ENCODE data around the gene OR1N1. TPM values are rescaled to one million over a fixed set of nuclear protein-coding genes. Genes with fewer than 3 reads are reported as not detected.
"Not testable (repeated sequence)": the region's sequence is repeated elsewhere in the genome, so short reads cannot be mapped to it uniquely, and the experiment has no call there.

OR1N1 gene
- total RNA-seq (2014; rRNA removed; shearing (Covaris generic)), result not detected in 2 replicates

GRCh38 chr9:122527193-122527592 is at the start of gene OR1N1:
OR1N1 (minus strand) TSS chr9:122527293; CDS start chr9:122527293, 0 bp downstream.
- DNase-seq (ENCODE audit: low spot score), result no peak

DNA sequence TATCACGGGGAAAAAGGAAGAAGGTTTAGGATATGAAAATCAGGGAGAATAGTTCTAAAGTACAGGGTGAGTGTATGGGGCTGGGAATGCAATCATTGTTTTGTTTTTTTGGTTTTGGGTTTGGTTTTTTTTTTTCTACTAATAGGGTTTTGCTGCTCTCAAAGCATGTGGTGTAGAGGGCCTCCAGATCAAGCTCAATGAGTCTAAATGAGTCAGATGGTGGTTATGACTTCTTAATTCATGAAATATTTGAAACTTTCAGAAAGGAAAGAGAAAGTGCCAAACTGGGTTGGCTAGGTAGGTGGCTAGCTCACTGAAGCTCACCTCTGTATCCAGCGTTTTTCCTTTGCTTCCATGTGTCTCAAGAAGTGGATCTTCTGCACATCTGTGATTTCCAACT is 45.4 kb upstream of the OR1N1 start:
- DNase-seq (ENCODE audit: low spot score), result no peak

GRCh38 chr9:122567901-122568300 is 40.8 kb upstream of the OR1N1 start:
- DNase-seq (ENCODE audit: low spot score), result no peak

GRCh38 chr9:122562134-122562760 is 35.2 kb upstream of the OR1N1 start:
- no peak for DNase-seq (ENCODE audit: low spot score)

DNA sequence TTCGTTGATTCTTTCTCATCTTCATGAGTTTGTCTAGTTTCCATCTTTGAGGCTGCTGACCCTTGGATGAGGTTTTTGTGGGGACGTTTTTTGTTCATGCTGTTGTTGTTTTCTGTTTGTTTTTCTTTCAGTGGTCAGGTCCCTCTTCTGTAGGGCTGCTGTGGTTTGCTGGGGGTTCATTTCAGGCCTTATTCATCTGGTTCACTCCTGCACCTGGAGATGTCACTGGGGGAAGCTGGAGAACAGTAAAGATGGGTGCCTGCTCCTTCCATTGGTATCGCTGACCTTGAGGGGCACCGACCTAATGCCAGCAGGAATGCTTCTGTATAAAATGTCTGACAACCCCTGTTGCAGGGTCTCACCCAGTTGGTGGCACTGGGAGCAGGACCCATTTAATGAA is 34.4 kb upstream of the OR1N1 start:
- DNase-seq (ENCODE audit: low spot score), result no peak

GRCh38 chr9:122552812-122553211 is 25.7 kb upstream of the OR1N1 start, which contains the start of gene OR1N2:
OR1N2 (plus strand) TSS chr9:122553112; CDS start chr9:122553212, 100 bp downstream.
- DNase-seq (ENCODE audit: low spot score), result no peak

DNA sequence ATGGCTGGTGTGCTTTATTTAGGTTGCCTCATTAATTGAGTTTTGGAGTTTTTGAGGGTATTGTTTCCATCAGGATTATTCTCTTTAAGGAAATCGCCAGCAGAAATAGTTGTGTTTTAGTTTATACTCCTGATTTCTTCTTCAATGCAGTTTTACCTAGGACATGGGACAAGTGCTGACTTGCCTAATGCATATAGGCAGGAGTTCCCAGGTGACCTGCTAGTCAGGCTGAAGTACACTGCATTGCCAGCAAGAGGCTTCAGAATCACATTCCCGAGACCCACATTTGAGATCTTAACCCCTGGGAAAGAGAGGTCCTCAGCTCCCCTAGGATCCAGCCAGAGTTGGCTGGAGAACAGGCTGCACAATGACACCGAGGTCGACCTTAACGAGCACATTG is 24.3 kb upstream of the OR1N1 start:
- no peak for DNase-seq (ENCODE audit: low spot score)

GRCh38 chr9:122546196-122546595 is 19.1 kb upstream of the OR1N1 start:
- DNase-seq (ENCODE audit: low spot score), result peak; percentile 29

- no peak for DNase-seq (ENCODE audit: low spot score)
These were observed 11.7 kb upstream of the OR1N1 start for GRCh38 chr9:122538757-122539156.

- DNase-seq (ENCODE audit: low spot score), result not testable (repeated sequence)
These were observed 10.0 kb upstream of the OR1N1 start for GRCh38 chr9:122537066-122537465.

DNA sequence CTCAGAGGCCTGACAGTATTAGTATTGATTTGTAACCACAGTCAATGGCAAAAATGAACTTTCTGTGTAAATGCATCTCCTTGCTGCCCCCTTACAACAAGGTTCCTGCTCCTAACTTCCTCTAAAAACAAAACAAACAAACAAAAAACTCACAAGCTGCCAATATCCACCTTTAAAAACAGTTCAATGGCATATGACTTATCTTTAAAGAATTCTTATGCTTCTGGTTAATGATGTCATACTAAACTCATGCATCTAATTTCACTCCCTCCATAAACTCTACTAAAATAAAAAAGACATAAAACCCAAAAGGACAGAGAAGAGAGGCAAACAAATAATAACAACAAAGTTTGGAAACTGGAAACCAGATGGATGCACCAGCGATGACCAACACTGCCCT is 9.0 kb upstream of the OR1N1 start:
- no peak for DNase-seq (ENCODE audit: low spot score)

GRCh38 chr9:122531157-122531556 is 4.1 kb upstream of the OR1N1 start:
- DNase-seq (ENCODE audit: low spot score), result not testable (repeated sequence)

DNA sequence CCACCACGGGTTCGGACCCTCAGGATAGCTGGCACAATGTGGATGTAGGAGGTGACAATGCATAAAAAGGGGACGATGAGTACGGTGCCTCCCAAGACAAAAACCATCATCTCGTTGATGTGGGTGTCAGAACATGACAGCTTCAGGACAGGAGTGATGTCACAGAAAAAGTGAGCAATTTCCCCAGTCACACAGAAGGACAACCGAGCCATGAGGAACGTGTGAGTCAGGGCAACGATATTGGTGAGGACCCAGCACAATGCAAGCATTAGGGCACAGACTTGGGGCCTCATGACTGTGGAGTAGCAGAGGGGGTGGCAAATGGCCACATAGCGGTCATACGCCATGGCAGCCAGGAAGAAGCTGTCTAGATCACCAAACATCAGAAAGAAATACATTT is 491 bp downstream of the OR1N1 start:
- no peak for DNase-seq (ENCODE audit: low spot score)

- DNase-seq (ENCODE audit: low spot score), result no peak
These were observed 7.7 kb downstream of the OR1N1 start for GRCh38 chr9:122519376-122519775.

DNA sequence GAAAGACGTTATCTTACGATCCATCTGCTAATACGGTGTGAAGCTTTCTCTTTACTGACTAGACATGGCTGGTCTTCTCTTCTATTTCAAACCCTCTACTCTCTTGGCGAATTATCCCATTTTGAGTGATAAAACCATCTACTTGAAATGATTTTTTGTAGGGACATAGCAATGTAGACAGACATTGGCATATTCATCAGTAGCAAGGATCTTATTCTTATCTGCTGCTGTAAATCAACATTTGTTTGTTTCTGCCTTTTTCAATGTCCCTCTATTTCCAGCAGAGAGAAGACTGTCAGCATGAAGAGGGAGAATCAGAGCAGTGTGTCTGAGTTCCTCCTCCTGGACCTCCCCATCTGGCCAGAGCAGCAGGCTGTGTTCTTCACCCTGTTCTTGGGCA is 8.3 kb downstream of the OR1N1 start, which contains the start of gene OR1J4:
Gene OR1J4, plus strand, starts transcription at position 301 of the 400 bp plus-strand sequence. Its CDS starts 0 bp downstream, at position 301.
- DNase-seq (ENCODE audit: low spot score), result no peak

- DNase-seq (ENCODE audit: low spot score), result no peak
These were observed 8.9 kb downstream of the OR1N1 start for GRCh38 chr9:122518226-122518625.

DNA sequence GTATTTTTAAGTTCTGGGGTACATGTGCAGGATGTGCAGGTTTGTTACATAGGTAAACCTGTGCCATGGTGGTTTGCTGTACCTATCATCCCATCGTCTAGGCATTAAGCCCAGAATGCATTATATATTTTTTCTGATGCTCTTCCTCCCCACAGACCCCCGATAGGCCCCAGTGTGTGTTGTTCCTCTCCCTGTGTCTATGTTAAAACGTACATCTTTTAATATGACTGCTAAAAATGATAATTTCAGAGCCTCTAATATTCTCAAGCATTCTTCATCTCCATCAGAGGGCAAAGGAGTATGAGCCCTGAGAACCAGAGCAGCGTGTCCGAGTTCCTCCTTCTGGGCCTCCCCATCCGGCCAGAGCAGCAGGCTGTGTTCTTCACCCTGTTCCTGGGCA is 16.6 kb downstream of the OR1N1 start, which contains the start of gene OR1J2:
Gene OR1J2, plus strand, starts transcription at position 301 of the 400 bp plus-strand sequence. Its CDS starts 0 bp downstream, at position 301.
- DNase-seq (ENCODE audit: low spot score), result no peak

DNA sequence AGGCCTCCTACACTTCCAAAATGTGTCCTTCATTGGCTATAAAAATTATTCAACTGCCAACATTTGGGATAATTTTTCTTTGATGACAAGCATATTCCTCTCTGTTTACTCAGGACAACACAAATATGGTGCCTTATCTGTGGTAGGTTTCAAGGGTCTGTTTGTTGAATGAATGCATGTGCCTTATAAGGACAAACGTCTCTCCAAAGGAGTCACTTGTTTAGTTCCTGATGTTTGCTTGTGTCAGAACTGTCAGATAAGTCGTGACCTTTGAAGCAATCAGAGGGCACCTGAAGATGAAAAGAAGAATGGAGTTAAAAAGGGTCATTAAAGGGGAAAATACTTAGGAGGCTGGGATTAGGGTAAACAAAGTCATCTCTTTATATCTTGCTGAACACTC is 20.1 kb downstream of the OR1N1 start:
- no peak for DNase-seq (ENCODE audit: low spot score)

DNA sequence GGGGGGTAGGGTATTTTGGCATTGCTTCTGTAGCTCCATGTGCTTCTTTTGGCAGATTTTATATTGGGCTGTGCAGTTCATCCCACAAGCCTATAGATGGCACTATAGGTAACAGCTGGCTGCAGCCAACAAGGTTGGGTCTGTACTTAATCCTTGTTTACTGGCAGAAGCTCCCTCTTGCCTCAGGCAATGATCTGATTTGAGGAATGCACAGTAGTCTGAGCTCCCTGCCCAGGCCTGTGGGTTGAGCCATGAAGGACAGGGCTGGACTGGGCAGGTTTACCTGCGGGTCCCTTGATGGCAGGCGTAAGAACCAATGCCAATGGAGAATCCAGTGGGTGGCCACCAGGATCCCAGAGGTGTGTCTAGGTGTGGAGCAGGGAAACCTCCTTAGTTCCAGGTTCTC is 28.2 kb downstream of the OR1N1 start:
- DNase-seq (ENCODE audit: low spot score), result peak; percentile 55

- DNase-seq (ENCODE audit: low spot score), result no peak
These were observed 48.0 kb downstream of the OR1N1 start for GRCh38 chr9:122479062-122479461.

- no peak for DNase-seq (ENCODE audit: low spot score)
These were observed 49.3 kb downstream of the OR1N1 start, which contains the start of gene OR1J1 for GRCh38 chr9:122477826-122478225. OR1J1 (minus strand) TSS chr9:122477926; CDS start chr9:122477926, 0 bp downstream.

GRCh38 chr9:122477346-122477745 is 49.7 kb downstream of the OR1N1 start:
- no peak for DNase-seq (ENCODE audit: low spot score)

Data from A172 (cell line).